Stimulated activated CD8-positive, alpha-beta memory T cell treated with anti-CD3 and anti-CD28 coated beads, Interleukin-15, amount 100 ng/mL, for 48 hours (primary cell): ENCODE data around the gene GPR87.

ENCODE experiments used
- DNase-seq, 2 donors: peaks; one replicate each; pipeline ENCODE4 v3.0.0-alpha.2; 2020; ENCODE audit warnings: low read depth in 2 of 2

Gene GPR87

DNA sequence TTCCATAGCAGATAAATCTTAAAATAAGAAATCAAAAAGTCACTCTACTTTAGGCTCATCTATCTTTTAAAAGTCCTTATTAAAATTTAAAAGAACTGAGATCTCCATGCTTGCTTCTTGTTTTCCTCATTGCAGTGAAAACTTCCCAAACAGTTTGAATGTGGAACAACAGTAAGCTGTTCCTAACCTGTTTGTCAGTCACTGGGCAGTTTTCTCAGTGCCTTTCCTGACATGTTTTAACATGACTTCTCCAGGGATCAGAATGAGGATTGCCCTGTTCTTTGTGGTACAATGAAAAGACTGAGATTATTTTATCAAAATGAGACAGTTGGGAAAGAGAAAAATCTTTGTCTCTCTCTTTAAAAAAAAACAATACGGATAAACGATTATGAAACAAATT is 774 bp downstream of the GPR87 start:
- DNase-seq = no peak

DNA sequence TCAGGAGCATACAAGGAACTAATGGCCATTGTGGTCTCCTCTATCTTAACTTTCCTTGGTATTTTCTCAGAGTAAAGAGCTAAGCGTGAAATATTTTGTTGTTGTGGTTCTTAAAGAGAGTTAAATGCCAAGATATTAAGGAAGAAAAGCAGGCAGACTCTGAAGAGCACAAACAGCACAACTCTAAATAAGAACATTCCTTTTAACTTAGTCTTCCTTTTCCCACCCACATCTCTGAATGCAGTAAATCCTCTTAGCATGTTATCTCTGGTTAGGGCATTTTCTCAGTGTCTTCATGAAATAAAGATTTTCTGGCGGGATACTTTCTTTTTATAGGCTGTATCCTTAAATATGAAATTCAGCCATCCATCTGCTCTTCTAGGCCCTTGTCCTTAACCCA is 1.5 kb downstream of the GPR87 start:
- DNase-seq = no peak

DNA sequence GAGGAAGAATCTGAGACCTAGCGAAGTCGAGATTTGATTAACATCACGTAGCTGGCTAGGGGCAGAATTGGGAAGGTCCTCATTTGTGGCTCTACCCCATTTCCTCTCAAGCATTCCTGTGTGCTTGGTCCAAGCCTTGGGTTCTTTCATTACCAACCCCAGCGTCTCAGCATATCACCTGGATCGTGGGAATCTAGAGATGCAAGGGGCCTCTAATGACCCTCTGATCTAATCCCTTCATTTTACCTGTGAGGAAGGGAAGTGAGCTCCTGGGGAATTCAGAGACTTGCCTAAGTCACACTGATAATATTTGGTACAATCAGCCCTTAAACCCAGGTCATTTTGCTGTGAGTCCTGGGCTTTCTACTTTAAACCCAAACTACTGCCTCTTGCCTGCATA is 2.0 kb downstream of the GPR87 start:
- DNase-seq = no peak

DNA sequence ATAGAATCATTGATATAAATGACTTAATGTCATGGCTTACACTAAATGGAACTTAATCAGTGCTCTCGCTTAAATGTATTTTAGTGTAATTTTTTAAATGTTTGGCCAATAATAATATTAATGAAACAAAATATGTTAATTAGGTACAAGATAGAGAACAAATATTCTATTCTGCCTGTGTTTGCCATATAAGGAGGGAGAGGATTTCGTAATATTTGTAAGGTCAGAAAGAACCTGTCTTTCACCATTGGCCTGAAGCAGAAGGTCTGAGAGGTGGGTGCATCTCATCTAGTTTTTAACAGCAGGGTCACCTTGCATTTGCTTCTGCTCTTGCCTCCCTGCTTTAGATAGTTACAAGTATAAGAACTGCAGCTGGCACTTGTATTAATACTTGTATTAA is 2.5 kb downstream of the GPR87 start:
- DNase-seq = no peak

DNA sequence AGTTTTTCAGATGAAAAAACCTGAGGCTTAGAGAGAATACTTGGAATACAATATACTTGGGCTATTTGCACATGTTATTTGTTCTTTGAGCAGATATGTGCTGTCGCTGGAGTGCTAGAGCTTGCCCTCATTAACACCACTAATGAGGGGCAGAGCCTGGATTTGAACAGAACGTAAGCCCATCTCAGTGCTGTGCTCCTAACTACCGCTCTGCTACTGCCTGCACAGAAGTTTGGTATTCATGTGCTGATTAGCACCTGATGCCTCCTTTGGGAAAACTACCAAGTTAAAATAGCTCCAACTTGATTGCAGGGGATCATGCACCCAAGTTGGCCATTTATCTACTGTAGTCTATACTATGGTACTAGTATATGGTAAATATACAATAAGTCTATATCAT is 3.6 kb downstream of the GPR87 start:
- no peak for DNase-seq

DNA sequence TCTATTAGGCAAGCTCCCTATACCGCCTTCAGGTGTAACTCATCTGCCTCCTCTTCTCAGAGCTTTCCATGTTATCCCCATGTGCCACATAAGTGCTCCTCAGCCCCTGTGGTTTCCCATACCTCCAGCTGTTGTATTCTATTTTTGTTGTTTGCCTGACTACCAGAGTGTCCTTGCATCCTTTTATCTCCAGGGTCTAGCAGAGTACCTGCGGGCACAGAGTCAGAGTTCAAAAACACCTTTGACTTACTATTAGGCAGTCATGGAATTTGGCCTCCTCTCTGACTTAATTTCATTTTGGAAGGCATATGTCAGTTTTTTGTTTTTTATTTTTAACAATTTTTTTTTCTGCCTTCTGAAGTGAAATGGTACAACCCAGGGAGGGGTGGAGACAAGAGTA is 7.1 kb downstream of the GPR87 start:
- no peak for DNase-seq

DNA sequence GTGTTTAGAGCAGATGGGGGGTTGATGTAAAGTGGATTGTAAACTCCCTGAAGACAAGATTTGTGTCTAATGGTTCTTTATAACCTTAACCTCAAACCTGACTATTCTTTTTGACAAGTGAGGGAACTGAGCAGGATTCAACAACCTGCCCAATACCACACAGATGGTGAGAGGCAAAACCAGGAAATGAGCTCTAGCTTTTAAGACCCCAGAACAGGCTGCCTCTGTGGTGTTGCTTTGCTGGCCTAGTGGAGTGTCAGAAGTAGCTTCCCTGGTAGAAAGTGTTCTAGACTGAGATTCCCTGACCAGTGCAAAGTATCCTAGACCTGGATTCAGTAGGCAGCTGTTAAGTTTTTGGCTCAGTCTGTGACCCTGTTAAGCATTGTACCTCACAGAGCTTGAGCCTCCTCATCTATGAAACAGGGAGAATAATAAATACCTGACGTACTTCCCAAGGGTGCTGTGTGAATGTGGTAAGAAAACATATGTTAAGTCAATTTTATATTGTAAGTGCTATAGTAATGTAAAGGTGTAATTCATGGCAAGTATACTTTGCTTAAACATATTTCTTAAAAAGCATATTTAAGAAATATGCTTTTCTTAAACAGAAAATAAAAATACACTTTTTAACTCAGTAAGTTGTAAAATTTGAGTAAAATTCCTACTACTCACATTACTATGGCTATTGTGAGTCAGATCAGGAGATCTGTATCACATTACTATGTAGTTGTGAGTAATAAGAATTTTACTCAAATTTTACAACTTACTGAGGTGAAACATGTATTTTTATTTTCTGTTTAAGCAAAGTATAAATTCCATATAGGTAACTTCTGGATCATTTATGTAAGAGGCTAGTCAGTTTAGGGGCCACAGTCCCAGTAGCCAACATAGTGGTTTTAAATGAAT is 8.8 kb downstream of the GPR87 start:
- no peak for DNase-seq

DNA sequence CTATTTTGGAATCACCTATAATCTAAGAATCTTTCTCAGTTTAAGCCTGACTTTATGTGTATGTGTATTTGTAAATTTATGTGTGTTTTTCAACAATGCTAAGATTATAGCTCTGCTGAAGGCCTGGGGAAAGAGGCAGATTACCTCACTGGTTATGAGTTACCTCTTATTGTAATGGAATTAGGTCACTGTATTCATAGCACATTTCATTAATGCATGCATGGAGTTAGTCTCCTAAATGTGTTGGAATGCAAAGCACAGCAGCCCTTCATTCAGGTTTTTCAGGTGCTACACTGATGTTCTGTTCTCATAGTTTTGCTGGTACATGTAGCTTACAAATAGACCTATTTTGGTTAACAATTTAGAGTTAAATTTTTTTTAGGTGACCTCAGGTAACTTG is 9.5 kb downstream of the GPR87 start:
- no peak for DNase-seq

DNA sequence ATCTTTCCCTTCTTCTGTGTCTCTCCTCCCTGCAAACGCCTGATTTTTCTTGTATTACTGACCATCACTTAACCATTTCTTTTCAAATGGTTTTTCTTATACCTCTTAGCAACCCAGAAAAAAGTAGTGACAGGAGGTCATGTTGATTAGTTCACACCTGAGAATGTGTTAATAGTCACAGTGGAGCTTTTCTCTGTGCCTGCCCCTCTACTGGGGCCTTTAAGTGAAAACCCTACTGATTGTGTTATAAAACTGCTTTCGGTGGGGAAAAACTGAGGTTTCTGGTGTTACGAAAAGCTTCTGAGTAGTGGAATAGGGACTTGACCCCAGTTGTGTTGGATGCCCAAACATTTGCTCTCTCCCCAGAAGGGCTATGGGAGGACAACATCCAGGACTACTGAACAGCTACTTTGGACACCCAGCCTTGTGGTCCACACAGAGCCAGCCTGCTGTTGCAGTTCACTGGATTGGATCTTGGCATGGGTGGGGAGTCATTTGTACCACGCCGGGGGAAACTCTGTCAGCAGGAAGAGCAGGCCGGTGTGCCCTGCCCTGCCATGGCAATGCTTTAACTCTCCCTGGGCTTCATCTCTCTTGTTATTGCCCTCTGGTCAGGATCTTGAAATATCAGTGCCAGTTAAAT is 10.3 kb downstream of the GPR87 start:
- DNase-seq = no peak

DNA sequence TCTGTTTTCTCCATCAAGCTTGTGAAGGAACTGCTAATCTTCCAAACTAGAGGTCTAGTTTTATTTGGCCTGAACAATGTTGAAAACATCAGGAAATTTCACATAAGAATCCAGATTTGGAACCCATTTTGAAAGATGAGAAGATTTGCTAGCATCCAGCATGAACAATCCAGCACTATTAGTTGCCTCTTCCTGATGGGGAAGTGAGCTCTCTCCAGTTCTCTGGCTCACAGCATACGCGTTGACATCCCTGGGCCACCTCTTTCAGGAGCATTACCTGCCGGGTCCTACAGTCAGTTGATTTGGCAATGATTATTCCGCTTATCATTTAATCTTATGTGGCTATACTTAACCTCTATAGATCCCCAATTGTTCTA is 10.9 kb downstream of the GPR87 start:
- no peak for DNase-seq

DNA sequence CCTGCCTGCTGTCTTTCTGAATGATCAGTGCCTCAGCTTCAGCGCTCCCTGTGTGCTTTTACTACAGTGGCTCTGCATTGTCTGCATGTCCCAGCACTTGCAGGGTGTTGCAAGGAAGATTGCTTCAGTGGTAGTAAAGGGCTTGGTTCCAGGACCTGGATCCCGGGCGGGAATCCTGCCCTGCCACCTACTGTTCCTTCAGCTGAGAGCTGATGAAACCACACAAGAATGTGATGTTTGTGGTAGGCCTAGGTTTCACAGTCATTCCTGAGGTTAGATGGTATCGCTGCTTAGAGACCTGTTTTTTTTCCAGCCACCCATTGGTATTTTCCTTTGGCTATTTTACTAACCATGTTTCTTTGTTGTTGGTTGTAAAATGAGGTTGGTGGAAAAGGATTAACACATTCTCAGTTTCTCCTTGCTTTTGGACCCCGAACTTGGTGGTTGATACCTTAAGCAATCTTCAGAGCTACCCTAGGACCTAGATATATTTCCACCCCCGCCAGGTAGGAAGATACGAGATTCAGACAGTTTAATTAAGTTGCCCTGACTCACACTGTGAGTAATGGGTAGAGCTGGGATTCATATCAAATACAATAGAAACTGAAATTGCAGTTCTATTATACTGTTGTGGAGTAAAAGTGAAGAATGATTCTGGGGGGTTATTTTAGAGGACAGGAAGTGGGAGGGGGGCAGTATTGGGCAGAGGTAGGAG is 11.4 kb downstream of the GPR87 start:
- DNase-seq = no peak

DNA sequence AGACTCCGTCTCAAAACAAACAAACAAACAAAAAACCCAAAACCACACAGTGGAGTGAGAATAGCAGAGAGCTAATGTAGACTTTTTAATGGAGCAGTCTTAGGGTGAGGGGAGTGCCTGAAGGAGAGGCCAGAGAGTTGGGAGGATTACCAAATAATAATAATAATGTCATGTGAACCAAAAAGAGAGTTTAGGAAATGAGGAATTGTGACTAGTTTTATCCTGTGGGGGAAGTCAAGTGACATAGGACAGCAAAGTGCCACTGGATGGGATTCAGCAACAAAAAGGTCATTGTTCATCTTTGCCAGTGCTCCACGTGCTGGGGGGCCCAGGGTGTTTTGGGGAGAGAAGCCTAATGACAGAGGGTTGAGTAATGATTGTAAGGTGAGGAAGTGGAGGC is 12.9 kb downstream of the GPR87 start:
- DNase-seq = no peak

DNA sequence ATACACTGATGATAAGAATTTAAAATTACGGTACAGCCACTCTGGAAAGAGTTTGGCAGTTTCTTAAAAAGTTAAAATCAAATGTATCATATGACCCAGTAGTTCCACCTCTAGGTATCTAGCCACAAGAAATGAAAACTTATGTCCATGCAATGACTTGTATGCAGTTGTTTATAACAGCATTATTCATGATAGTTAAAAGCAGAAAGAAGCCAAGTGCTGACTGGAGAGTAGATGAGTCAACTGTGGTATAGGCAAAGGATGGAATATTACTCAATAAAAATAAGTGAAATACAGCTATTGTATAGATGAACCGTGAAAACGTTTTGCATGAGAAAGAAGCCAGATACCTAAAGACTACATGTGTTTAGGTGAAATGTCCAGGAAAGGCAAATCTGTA is 14.8 kb downstream of the GPR87 start:
- DNase-seq = no peak

DNA sequence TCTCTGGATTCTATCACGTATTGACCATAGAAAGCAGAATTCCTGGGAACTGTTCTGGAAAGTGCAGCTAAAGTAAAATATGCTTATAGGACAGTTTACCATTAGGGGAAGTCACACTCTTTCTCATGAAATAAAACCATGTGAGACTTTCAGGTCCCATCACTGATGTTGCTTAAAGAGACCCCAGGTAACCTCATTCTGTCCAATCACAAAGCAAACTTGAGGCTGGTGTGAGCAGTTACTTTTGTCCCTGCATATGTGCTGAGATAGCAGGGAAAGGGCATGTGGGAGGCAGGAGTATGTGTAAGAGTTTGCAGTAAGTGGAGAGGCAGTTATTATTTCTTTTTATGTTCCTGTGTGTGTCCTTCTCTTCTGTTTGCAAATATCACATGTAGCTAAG is 16.1 kb downstream of the GPR87 start:
- DNase-seq = no peak

DNA sequence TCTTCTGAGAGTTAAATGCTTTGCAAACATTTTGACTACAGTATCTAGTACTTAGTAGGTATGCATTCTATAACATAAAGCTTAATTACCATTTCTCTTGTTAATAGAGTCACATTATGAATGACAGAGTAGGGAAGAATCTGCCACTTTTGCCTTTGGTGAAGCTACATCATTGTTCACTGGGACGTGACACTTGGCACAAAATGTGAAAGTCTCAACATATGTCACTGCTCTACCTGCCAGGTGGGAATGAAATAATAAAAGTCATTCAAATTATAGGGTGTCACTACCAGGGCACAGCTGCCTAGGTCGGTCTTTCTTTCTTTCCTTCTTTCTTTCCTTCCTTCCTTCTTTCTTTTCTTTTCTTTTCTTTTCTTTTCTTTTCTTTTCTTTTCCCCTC is 17.6 kb downstream of the GPR87 start:
- DNase-seq = no peak

DNA sequence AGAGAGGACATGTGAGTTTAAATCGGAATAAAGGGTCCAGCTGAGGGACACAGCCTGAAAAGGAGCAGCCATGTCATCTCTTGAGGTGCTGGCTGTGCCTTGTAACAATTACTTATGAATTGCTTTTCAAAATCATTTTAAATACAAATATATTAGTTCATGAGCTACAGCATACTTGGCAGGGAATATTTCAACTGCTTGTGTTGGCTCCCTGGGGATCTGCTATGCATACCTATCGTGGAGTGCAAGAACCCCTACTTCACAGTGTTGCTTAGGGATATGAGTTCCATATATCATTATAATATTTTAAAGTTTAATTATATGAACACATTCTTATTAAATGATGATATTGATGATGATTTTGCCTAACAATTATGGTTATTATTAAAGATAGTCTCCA is 19.2 kb downstream of the GPR87 start:
- no peak for DNase-seq

DNA sequence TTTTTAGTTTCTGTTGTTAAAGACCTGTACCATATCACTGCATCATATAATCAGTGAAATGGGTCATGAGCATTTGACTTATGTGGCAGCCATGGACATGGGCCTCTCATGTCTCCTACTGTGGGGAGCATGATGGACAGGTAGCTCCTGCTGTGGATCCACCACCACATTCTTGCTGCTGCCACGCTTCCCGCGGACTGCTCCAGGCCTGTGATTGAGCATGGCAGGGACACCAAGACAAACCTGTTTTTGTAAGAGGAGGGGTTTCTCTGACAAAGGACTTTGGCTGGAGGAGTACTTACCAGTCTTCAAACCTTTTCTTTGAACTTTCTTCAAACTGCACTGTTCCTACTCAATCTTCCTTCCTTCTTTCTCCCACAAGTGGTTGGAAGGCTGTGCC is 20.4 kb downstream of the GPR87 start:
- no peak for DNase-seq

DNA sequence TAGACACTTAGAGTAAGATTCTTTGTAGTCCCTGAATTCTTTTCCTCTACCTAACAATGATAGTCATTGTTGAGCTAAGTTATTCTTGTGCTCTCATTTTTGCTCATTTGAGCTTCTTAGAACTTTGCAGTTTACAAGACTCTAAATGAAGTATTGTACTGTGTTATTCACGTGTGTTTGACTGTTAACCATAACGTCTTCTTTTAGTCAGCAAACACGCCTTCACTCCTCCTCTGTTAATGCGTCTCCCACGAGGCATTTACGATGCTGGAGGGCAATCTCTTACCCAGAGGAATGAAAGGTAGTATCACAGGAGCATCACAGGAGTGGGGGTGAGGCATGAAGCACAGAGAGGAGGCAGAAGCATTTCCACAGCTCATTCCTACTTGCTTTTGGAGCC is 23.5 kb downstream of the GPR87 start:
- no peak for DNase-seq

DNA sequence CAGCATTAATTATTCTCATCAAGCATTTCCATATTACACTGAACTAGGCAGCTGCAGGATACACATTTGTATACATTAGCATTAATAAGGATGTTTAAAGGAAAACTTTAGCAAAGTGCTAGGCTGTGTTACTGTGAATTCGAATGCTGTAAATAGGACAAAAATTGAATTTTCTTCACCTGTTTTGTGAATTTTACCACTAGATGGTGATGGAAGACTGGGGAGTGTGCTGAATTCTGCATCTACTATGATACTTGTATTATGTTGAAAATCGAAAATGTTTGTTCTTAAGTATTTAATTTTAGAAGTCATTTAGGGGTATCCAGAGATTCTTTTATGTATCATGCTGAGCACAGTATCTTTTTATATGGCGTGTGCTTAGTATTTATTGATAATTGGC is 25.9 kb downstream of the GPR87 start:
- no peak for DNase-seq

DNA sequence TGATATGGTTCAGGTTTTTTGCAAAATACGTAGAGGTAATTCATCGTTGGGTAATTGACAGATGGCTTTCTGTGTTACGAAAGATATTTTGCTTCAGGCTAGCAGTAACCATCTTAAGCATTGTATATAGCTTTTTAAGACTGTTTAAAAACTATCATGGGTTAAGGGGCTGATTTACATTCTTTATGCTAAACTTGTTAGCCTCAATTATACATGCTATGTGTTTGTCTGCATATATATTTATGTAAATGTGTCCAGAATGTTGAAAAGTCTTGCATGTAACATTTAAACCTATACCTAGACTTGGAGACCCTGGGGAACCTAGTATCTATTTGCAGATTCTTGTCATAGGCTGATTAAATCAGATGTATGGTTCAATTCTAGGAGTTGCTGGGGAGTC is 27.2 kb downstream of the GPR87 start:
- no peak for DNase-seq

DNA sequence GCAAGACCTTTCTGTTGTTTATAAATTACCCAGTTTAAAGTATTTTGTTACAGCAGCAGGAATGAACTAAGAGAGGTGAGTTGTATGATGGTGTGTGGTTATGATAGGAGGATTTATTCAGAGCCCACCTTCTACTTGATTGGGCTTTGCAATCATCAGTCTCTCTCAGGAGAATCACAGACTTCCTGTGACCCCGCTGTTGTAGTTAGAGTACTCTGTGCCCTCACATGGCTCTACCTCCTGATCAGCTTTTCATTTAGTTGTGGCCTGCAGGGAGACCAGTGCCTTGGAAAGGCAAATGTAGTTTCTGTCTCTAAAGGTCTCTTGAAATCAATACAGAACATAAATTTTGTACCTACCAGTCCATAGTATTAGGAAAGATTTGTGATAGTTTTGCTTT is 30.7 kb downstream of the GPR87 start:
- DNase-seq = no peak

DNA sequence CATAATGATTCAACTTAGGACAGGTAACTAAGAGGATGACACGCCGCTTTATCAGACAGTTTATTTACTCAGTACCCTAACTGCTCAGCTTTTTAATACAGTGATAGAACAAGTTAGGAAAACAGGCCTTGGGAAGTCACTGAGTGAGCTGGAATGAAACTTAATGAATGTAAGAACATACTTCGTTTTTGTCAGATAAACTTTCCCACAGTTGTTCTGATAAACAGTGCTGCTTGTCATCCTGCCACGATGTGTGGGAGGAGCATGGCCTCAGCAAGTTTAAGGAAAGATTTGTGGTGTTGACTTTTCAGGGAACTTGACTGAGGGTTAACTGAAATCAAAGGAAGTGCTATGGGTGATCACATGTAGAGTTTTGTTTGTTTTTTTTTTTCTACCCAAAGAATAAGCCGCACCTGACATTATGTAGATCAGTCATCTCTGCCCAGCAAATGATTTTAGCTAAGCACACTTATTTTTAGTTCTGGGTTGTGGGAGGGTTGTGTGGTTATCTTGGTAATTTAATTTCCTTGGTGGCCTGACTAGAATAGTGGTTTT is 32.6 kb downstream of the GPR87 start:
- DNase-seq = peak in 1 of 2 donors; percentile 24

DNA sequence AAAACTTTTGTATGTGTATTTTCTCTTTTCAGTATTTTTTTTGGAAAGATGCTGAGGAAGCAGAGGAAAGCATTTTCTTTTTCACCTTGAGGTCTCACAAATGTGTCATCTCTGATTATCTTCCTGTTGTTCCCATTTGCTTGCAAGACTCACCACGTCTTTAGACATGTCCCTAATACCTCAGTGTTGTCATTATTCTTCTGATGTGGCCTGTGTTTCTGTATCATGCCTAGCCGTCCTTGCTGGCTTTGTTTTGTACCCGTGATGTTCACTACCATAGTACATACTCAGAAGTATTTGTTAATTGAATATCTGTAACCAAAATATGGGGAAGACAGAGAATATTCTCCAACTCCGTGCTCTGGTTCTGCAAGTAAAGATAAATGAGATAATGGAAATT is 33.2 kb downstream of the GPR87 start:
- no peak for DNase-seq
